ENCODE results near the gene PPP2R2B. TPM values are rescaled to one million over a fixed set of nuclear protein-coding genes. Genes with fewer than 3 reads are reported as not detected.
A peak's percentile ranks its signal among the peaks of the same experiment; 100 is the strongest.

The PPP2R2B gene
- total RNA-seq, 2 experiments from 2014 or later, result 5.3 to 8.7 TPM

DNA sequence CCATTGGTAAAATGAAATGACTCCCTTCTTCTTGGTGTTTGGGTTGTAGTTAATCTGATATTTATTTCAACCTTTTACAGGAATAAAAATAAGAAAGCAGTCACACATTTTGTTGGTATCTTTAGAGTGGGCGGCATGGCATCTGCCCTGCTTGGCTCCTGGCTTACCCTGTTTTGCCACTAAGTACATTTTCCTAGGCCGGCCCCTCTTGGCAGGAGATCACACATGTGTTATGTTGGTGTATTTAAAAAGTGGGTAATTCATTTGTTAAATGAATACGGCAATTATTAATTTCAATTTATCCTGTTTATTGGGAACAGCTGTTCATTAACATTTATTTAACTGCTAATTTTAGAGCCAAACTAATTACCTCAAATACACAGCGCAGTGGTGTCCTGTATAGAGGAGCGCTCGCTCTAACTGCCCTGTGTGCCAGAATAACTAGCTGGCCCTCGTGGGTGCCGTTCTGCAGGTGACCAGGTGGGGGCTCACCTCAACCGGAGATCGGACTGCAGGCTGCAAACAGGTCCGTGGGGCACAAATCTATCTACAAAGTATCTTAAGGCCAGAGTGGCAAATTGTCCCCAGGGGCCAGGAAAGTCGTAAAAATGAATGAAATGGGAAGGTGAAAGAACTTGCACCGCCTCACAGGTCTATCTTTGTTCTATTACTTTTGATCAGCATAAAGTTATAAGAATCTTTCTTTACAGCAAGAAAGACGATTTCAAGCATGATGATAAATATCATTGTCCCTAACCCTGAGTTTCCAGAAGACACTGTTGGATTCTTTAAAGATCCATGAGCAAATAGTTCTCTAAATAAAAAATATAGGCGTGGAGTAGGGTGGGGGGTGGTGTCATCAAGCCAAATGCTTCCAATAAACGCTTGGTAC, 336.4 kb downstream of the PPP2R2B start:
- ATAC-seq (ENCODE audit: low read depth), result peak; percentile 77
- Mint-ChIP-seq H3K27me3 (peaks cover 11% of the 10 kb centered on the region), H3K27ac (no peak overlapping the region), H3K4me1 (no peaks in the 10 kb centered on the region), H3K4me3 (no peak overlapping the region), H3K36me3 (no peaks in the 10 kb centered on the region), H3K9me3 (no peaks in the 10 kb centered on the region)
- POLR2A ChIA-PET, result interaction anchor here (0.7 kb wide), 1 partner anchor 411 kb away, joined by 3 read pairs; no protein-coding TSS in a partner anchor
- peak; percentile 74 for DNase-seq

DNA sequence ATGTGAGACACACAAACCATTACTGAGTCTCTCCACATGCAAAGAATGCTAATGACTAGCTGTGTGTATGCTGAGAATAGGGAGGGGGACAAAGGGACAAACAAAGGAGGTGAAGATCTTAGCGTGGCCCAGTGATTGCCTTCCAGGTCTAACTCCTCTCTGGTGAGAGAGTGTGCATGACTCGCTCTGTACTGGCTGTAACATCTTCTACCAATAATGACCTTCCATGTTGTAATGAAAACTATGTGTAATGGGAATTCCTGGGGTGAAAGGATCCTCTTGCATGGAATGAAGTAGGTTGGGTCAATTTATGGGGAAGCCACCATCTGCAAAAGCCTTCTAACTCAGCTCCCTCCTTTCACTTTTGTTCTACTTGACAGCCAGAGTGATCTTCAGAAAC, 338.1 kb downstream of the PPP2R2B start:
- no peak for ATAC-seq (ENCODE audit: low read depth)
- Mint-ChIP-seq H3K4me1 (no peaks in the 10 kb centered on the region), H3K27me3 (no peaks in the 10 kb centered on the region), H3K36me3 (no peaks in the 10 kb centered on the region), H3K9me3 (no peaks in the 10 kb centered on the region), H3K4me3 (no peak overlapping the region), H3K27ac (no peak overlapping the region)
- DNase-seq, result no peak
- POLR2A ChIA-PET, result interaction anchor here (0.7 kb wide), 1 partner anchor 404 kb away, joined by 3 read pairs; no protein-coding TSS in a partner anchor

DNA sequence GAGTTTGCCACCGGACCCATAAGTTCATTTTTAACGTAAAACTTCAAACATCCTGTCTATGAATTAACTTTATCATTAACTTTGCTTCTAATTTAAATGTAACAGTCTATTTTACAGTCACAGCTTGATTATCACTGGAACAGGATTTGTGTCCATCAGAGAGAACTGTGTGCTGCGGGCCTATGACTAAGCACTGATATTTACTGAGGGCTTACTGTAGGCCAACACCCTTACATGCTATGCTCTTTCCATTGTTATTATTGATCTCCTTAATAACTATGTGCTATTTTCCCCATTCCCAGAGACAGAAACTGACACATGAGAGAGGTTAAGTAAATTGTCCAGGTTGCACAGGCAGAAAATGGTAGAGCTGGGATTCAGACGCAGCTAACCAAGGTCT, 338.6 kb downstream of the PPP2R2B start:
- POLR2A ChIA-PET, result no interaction called here
- no peak overlapping the region for H3K4me3 Mint-ChIP-seq
- H3K9me3 Mint-ChIP-seq, result no peaks in the 10 kb centered on the region
- ATAC-seq (ENCODE audit: low read depth) (no peak), DNase-seq (no peak)
- H3K27ac Mint-ChIP-seq, result no peak overlapping the region
- no peaks in the 10 kb centered on the region for H3K4me1 Mint-ChIP-seq
- H3K36me3 Mint-ChIP-seq, result no peaks in the 10 kb centered on the region
- H3K27me3 Mint-ChIP-seq, result no peaks in the 10 kb centered on the region

DNA sequence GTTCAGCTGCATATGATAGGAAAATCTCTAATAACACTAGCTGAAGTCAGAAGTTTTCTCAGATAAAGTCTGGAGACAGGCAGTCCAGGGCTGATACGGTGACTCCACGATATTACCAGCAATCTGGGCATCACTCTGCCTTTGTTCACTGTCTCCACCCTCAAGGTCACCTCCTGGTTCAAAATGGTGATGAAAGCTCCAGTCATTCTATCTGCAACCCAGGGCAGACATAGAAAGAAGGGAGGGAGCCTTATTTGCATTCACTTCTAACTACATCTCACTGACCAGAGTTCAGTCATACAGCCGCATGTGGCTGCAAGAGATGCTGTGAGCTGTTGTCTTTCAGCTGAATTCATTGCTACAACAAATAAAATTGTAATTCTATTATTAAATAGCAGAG, 340.1 kb downstream of the PPP2R2B start:
- no peaks in the 10 kb centered on the region for H3K9me3 Mint-ChIP-seq
- H3K27me3 Mint-ChIP-seq, result no peaks in the 10 kb centered on the region
- POLR2A ChIA-PET, result no interaction called here
- H3K27ac Mint-ChIP-seq, result no peak overlapping the region
- H3K36me3 Mint-ChIP-seq, result no peaks in the 10 kb centered on the region
- peaks cover 4% of the 10 kb centered on the region for H3K4me1 Mint-ChIP-seq
- DNase-seq (no peak), ATAC-seq (ENCODE audit: low read depth) (no peak)
- H3K4me3 Mint-ChIP-seq, result no peak overlapping the region

DNA sequence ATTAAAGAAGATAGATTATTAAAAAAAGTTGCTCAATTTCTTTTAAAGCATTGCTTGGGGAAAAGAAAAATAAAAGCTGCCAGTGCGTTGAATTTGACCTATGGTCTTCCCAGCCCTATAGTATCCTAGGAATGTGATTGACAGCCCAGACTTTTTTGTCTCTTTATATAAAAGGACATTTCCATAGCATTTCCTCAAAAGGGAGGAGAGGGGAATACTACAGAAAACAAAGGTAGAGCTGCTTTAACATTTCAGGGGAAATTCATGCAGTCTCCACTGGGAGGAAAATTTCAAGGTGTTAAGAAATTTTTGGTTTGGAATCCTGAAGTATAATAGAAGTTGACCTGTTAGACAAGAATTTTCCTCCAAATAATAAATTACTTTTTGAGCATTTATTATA, 344.7 kb downstream of the PPP2R2B start:
- DNase-seq, result no peak
- no peak for ATAC-seq (ENCODE audit: low read depth)
- POLR2A ChIA-PET, result no interaction called here
- Mint-ChIP-seq H3K9me3 (no peaks in the 10 kb centered on the region), H3K4me3 (no peak overlapping the region), H3K4me1 (peaks cover 12% of the 10 kb centered on the region), H3K27ac (no peak overlapping the region), H3K36me3 (no peaks in the 10 kb centered on the region), H3K27me3 (no peaks in the 10 kb centered on the region)

DNA sequence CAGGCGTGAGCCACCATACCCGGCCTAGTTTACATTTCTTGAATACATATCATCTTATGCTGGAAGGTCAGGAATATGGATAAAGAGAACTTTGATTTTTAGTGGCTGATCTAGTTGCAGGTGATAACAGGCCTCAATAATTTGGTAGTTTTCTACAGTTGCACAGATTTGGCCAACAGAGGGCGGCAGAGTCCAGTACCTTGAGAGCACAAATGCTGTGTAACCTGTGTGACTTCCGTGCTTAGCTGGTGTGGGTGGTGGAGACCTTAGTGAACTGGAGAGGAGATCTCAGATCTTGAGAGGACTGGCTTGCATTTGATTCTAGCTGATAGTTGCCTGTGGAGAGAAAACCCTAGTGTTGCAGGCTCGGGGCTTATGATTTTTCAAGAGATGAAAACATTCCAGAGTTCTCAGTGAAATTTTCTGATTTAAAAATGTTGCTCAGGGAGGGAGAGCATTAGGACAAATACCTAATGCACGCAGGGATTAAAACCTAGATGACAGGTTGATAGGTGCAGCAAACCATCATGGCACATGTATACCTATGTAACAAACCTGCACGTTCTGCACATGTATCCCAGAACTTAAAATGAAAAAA, 345.2 kb downstream of the PPP2R2B start:
- Mint-ChIP-seq H3K27me3 (no peaks in the 10 kb centered on the region), H3K36me3 (no peaks in the 10 kb centered on the region), H3K4me1 (peaks cover 12% of the 10 kb centered on the region), H3K4me3 (no peak overlapping the region), H3K9me3 (no peaks in the 10 kb centered on the region), H3K27ac (no peak overlapping the region)
- DNase-seq (peak; percentile 71), ATAC-seq (ENCODE audit: low read depth) (peak; percentile 96)
- POLR2A ChIA-PET, result no interaction called here
